ENCODE results near the gene BBC3. TPM values are rescaled to one million over a fixed set of nuclear protein-coding genes. Genes with fewer than 3 reads are reported as not detected.

Gene BBC3
- polyA plus RNA-seq, 1 donor (not counting 4 experiments of a cell fraction or from before 2014, with no cell fraction given), result 1.1 TPM

GRCh38 chr19:47243364-47243775, 12.4 kb upstream of the BBC3 start:
- no peaks in the 10 kb centered on the region for H3K27me3 ChIP-seq (ENCODE audit: control insufficient read depth, extremely low read depth, insufficient read depth, low read length)
- peak overlapping the region; percentile 43 for H3K4me2 ChIP-seq (ENCODE audit: control insufficient read depth, extremely low read depth, insufficient read depth, low read depth, low read length)
- DNase-seq (ENCODE audit: low read depth, low spot score) (no peak), FAIRE-seq (no peak)
- H3K27ac ChIP-seq (ENCODE audit: control insufficient read depth, insufficient read depth, low read length), result peak overlapping the region; percentile 76
- H4K20me1 ChIP-seq (ENCODE audit: control insufficient read depth, extremely low read depth, insufficient read depth, low read length), result no peaks in the 10 kb centered on the region
- no peaks in the 10 kb centered on the region for H3K9me3 ChIP-seq (ENCODE audit: control insufficient read depth, low read depth, low read length)
- dilution Hi-C loops (cut with MboI; ENCODE audit: extremely low pct_ligation_motif_present, low sequenced_read_pairs), result no loop called here
- H3K4me1 ChIP-seq (ENCODE audit: control insufficient read depth, extremely low read depth, insufficient read depth, low read length), result peaks cover 31% of the 10 kb centered on the region
- H2AFZ ChIP-seq (ENCODE audit: control insufficient read depth, low read length), result peak overlapping the region; percentile 45
- TF ChIP-seq CTCF (optimal IDR thresholded peaks at IDR 0.05 in 1 of 3, IDR thresholded peaks at IDR 0.05 in 1 of 3, conservative IDR thresholded peaks at IDR 0.05 in 1 of 3; ENCODE audit: extremely low read depth in 1 of 3, insufficient read depth in 2 of 3, low read length in 3 of 3), result no peak
- no peak for TF ChIP-seq EZH2 (IDR thresholded peaks at IDR 0.05; ENCODE audit: low read length)
- H3K9me1 ChIP-seq (ENCODE audit: control insufficient read depth, extremely low read depth, insufficient read depth, low read length), result peaks cover 2% of the 10 kb centered on the region
- no peaks in the 10 kb centered on the region for H3K79me2 ChIP-seq (ENCODE audit: control insufficient read depth, insufficient read depth, low read length)
- H3K4me3 ChIP-seq (ENCODE audit: control insufficient read depth in 2 of 3, extremely low read depth in 1 of 3, insufficient read depth in 2 of 3, low read depth in 1 of 3, low read length in 3 of 3), result peak overlapping the region; percentile 7 to 58 (median 13)
- peak overlapping the region; percentile 85 for H3K9ac ChIP-seq (ENCODE audit: control insufficient read depth, extremely low read depth, insufficient read depth, low read length)
- peaks cover 0 to 10% of the 10 kb centered on the region in 2 experiments for H3K36me3 ChIP-seq (ENCODE audit: control insufficient read depth in 2 of 2, extremely low read depth in 1 of 2, insufficient read depth in 2 of 2, low read length in 2 of 2)

DNA sequence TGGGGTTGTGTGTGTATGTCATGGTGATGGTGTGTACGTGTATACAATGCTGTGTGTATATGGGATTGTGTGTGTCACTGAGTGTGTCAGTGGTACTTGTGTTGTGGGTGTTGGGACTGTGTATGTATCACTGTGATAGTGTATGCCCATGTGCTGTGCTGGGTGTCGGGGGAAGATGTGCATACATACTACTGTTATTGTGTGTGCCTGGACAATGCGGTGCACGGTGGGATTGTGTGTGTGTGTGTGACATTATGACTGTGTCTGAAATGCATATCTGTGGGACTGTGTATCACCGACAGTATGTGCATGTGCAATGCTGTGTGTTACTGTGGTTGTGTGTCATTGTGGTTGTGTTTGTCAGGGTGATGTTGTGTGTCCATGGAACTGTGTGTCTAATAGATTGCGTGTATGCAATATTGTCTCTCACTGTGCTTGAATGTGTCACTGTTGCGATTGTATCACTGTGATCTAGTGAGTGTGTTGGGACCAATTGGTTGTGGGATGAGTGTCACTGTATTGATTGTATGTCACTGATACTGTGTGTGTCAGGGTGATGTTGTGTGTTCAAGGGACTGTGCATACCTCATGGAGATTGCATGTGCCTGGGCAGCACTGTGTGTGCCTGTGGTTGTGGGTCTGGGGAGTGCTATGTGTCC, 11.0 kb upstream of the BBC3 start:
- Histone ChIP-seq H3K27ac (ENCODE audit: control insufficient read depth, insufficient read depth, low read length) (no peak overlapping the region), H3K4me1 (ENCODE audit: control insufficient read depth, extremely low read depth, insufficient read depth, low read length) (peaks cover 34% of the 10 kb centered on the region), H4K20me1 (ENCODE audit: control insufficient read depth, extremely low read depth, insufficient read depth, low read length) (no peaks in the 10 kb centered on the region), H3K9me3 (ENCODE audit: control insufficient read depth, low read depth, low read length) (no peaks in the 10 kb centered on the region), H3K4me2 (ENCODE audit: control insufficient read depth, extremely low read depth, insufficient read depth, low read depth, low read length) (no peak overlapping the region), H3K79me2 (ENCODE audit: control insufficient read depth, insufficient read depth, low read length) (no peaks in the 10 kb centered on the region), H3K9me1 (ENCODE audit: control insufficient read depth, extremely low read depth, insufficient read depth, low read length) (peaks cover 2% of the 10 kb centered on the region), H3K9ac (ENCODE audit: control insufficient read depth, extremely low read depth, insufficient read depth, low read length) (no peak overlapping the region), H3K4me3 (ENCODE audit: control insufficient read depth in 2 of 3, extremely low read depth in 1 of 3, insufficient read depth in 2 of 3, low read depth in 1 of 3, low read length in 3 of 3) (no peak overlapping the region), H3K36me3 (ENCODE audit: control insufficient read depth in 2 of 2, extremely low read depth in 1 of 2, insufficient read depth in 2 of 2, low read length in 2 of 2) (peaks cover 0 to 10% of the 10 kb centered on the region in 2 experiments), H3K27me3 (ENCODE audit: control insufficient read depth, extremely low read depth, insufficient read depth, low read length) (no peaks in the 10 kb centered on the region), H2AFZ (ENCODE audit: control insufficient read depth, low read length) (no peak overlapping the region)
- dilution Hi-C loops (cut with MboI; ENCODE audit: extremely low pct_ligation_motif_present, low sequenced_read_pairs), result no loop called here
- TF ChIP-seq EZH2 (IDR thresholded peaks at IDR 0.05; ENCODE audit: low read length) (no peak), CTCF (optimal IDR thresholded peaks at IDR 0.05 in 1 of 3, IDR thresholded peaks at IDR 0.05 in 1 of 3, conservative IDR thresholded peaks at IDR 0.05 in 1 of 3; ENCODE audit: extremely low read depth in 1 of 3, insufficient read depth in 2 of 3, low read length in 3 of 3) (no peak)
- no peak for FAIRE-seq
- DNase-seq (ENCODE audit: low read depth, low spot score), result no peak
